Uterus (tissue), 4 donors: ENCODE measurements around the gene YTHDF1. TPM values are rescaled to one million over a fixed set of nuclear protein-coding genes. Genes with fewer than 3 reads are reported as not detected.

Source experiments
- DNase-seq, 2 donors: peaks; one replicate each; pipeline ENCODE4 v3.0.0-alpha.2; 2019 to 2020
- H3K27ac ChIP-seq, 2 donors: fragments of 200-600 bp; sonication (generic); 1 replicate in 1 of 2; 2 replicates in 1 of 2; pipeline ENCODE4 v1.5.1; 2016 to 2018
- H3K27me3 ChIP-seq, 2 donors: fragments of 200-600 bp; sonication (generic); one replicate each; pipeline ENCODE4 v1.5.1; 2018 to 2019; ENCODE audit warnings: control low read depth in 1 of 2
- H3K36me3 ChIP-seq, 2 donors: fragments of 200-600 bp; sonication (generic); one replicate each; pipeline ENCODE4 v1.5.1; 2019; ENCODE audit warnings: control low read depth in 1 of 2
- H3K4me1 ChIP-seq, 2 donors: fragments of 200-600 bp; sonication (generic); one replicate each; pipeline ENCODE4 v1.5.1; 2018 to 2019; ENCODE audit warnings: control low read depth in 1 of 2
- H3K4me3 ChIP-seq, 2 donors: fragments of 200-600 bp; sonication (generic); 1 replicate in 1 of 2; 2 replicates in 1 of 2; pipeline ENCODE4 v1.5.1; 2018 to 2019; ENCODE audit warnings: mild to moderate bottlenecking in 1 of 2
- H3K9me3 ChIP-seq, 2 donors: fragments of 200-600 bp; sonication (generic); one replicate each; pipeline ENCODE4 v1.5.1; 2019; ENCODE audit warnings: control low read depth in 1 of 2
- POLR2A ChIP-seq, 2 donors: fragments of 450-650 bp; IDR thresholded peaks; one replicate each; pipeline ENCODE4 v1.6.1; 2016; ENCODE audit warnings: antibody characterized with exemption in 2 of 2, mild to moderate bottlenecking in 1 of 2, moderate library complexity in 1 of 2
- intact Hi-C: fragments of 100-400 bp; cut with DNase I; formaldehyde crosslinking; loops from one replicate; pipeline ENCODE4 v1.15.1; 2023; ENCODE audit warnings: low total_unique reads
- microRNA counts, 2 donors: library from miRNA; unstranded; fragments of <30 nt; microRNA quantifications; one replicate each; lab custom pipeline; 2016 to 2017
- microRNA-seq: library from miRNA; unstranded; fragments of <30 nt; microRNA quantifications from one replicate; pipeline ENCODE4, GENCODE V29; 2016; ENCODE audit warnings: borderline microRNAs expressed, borderline replicate concordance
- small RNA-seq: library from RNA; depleted of rRNA; stranded (forward); fragments of <200 nt; gene quantifications from one replicate; pipeline ENCODE3, GENCODE V24; 2016
- total RNA-seq, 4 donors: library from RNA; depleted of rRNA in 3 of 4; stranded (reverse); fragments of >200 nt in 3 of 4; gene quantifications; one replicate each; pipeline versions ENCODE4 v1.1.0 to v1.2.4, GENCODE V29; 2014 to 2023
- TF ChIP-seq, protein P1 (sequence below), 4 experiments: fragments of 200-600 bp in 2 of 4; fragments of 450-650 bp in 2 of 4; sonication (generic) in 2 of 4; IDR thresholded peaks; one replicate each; pipeline ENCODE4 v1.5.1; 2016 to 2019; ENCODE audit warnings: antibody characterized with exemption in 4 of 4, mild to moderate bottlenecking in 2 of 4, moderate library complexity in 1 of 4
- donor health status: DM: yes; HTN: yes; CAD: no.

Gene YTHDF1
- total RNA-seq, 4 donors from 2014 or later = 17.9 to 35.8 (median 25.8) TPM

DNA sequence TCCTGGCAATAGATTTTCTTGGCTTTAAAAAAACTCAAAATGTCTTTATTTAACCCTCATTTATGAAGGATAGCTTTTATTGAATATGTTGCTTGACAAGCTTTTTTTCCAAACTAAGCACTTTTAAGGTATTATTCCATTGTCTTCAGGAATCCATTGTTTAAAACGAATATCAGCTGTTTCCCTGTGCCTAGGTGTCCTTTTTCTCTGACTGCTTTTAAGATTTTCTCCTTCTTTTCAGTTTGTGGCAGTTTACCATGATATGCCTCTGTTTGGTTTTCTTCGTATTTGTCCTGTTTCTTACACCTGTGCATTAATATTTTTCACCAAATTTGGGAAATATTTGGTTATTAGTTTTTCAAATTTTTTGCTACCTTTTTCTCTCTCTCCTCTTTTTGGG, 68.4 kb downstream of the YTHDF1 start:
- no peaks in the 10 kb centered on the region for H3K36me3 ChIP-seq
- no peak overlapping the region for H3K27ac ChIP-seq
- H3K27me3 ChIP-seq = peaks cover 0 to 3% of the 10 kb centered on the region in 2 donors
- no peak for DNase-seq
- no peaks in the 10 kb centered on the region for H3K9me3 ChIP-seq
- H3K4me3 ChIP-seq = no peak overlapping the region
- TF ChIP-seq, protein P1, sequence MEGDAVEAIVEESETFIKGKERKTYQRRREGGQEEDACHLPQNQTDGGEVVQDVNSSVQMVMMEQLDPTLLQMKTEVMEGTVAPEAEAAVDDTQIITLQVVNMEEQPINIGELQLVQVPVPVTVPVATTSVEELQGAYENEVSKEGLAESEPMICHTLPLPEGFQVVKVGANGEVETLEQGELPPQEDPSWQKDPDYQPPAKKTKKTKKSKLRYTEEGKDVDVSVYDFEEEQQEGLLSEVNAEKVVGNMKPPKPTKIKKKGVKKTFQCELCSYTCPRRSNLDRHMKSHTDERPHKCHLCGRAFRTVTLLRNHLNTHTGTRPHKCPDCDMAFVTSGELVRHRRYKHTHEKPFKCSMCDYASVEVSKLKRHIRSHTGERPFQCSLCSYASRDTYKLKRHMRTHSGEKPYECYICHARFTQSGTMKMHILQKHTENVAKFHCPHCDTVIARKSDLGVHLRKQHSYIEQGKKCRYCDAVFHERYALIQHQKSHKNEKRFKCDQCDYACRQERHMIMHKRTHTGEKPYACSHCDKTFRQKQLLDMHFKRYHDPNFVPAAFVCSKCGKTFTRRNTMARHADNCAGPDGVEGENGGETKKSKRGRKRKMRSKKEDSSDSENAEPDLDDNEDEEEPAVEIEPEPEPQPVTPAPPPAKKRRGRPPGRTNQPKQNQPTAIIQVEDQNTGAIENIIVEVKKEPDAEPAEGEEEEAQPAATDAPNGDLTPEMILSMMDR (IDR thresholded peaks at IDR 0.05) = no peak
- TF ChIP-seq POLR2A (IDR thresholded peaks at IDR 0.05) = no peak
- intact Hi-C loops = no loop called here
- H3K4me1 ChIP-seq = no peaks in the 10 kb centered on the region

MicroRNAs within 50 kb of the gene (microRNA counts, 767-probe panel; counts per million panel counts)
- 0 counts per million in 2 donors for microRNA hsa-miR-124-3p (lab: Ali Mortazavi, UCI)
- 0 counts per million in 2 donors for microRNA hsa-miR-3196 (lab: Ali Mortazavi, UCI)

Small RNA genes lying within 50 kb of the gene (microRNA-seq; reads per million reads assigned to microRNA genes)
- gene MIR124-3 = not detected
- gene MIR3196 = not detected

Small RNA genes lying within 50 kb of the gene (small RNA-seq; reads per million reads assigned to genes)
- gene MIR124-3 (not detected), gene MIR3196 (not detected)

Other genes starting within 250 kb of the YTHDF1 start
- not detected for gene BHLHE23, start 209.2 kb downstream of the YTHDF1 start, total RNA-seq
- gene BIRC7, start 19.8 kb upstream of the YTHDF1 start, total RNA-seq = not detected
- gene NKAIN4, start 38.3 kb upstream of the YTHDF1 start, total RNA-seq = 10 to 100 TPM in 1 of 4 donors, not detected in 3; 40.9 TPM
- gene ARFGAP1, start 56.7 kb upstream of the YTHDF1 start, total RNA-seq = 100 to 1,000 TPM in 2 of 4 donors, 10 to 100 TPM in 2; 34.4 to 306 (median 99.3) TPM
- gene COL20A1, start 77.1 kb upstream of the YTHDF1 start, total RNA-seq = 1 to 10 TPM in 1 of 4 donors, under 1 TPM in 1, not detected in 2; 0.97 to 1.2 TPM
- 1 to 10 TPM in 1 of 4 donors, under 1 TPM in 1, not detected in 2; 0.21 to 1.5 TPM for gene CHRNA4, start 145.2 kb upstream of the YTHDF1 start, total RNA-seq